DMS53 treated with DMSO at 0.1 percent for 48 hours (cell line): ENCODE results near the gene TM9SF3.

ENCODE experiments used
- DNase-seq: peaks from one replicate; lab custom pipeline; 2025; ENCODE audit not compliant: unreplicated experiment; lab: John Stamatoyannopoulos, UW

Gene TM9SF3

DNA sequence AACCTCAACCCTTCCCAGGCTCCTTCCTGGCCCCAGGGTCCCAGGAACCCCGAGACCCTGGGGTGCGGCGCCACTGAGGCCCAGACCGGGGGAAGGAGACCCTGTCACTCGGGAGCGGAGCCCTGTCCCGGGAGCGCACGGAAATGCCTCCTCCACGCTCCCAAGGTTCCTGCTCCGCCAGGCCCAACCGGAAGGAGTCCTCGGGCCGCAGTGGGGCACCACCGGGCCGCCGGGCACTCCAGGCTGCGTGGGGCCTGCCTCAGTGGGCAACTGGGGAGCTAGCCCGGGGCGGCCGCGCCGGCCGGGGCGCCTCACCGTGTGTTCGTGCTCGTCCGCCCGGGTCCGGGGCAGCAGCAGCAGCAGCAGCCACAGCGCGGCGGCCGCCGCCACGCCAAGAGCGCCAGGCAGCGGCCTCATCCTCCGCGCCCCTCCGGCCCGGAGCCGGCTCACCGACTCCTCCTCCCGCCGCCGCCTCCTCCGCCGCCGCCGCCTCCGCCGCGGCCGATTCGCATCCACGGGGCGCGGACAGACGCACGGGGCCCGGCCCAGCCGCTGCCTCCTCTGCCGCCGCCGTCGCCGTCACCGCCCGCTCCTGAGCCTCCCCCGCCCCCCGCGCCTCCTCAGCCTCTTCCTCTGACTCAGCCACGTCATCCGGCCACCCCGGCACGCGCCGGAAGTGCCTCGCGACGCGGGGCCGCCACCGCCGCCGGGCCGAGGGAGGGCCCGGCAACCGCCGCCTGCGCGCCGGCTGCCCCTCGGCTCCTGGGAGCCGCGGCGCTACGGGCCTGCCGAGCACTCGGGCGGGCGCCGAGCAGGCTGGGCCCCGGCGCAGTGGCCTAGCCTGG lies at the start of gene TM9SF3:
Gene TM9SF3, minus strand, starts transcription at position 594 of the 845 bp plus-strand sequence. Its CDS starts 177 bp downstream, at position 417.
- peak; percentile 61 for DNase-seq

- no peak for DNase-seq
Measured at GRCh38 chr10:96636551-96636950, 49.7 kb upstream of the TM9SF3 start.

DNA sequence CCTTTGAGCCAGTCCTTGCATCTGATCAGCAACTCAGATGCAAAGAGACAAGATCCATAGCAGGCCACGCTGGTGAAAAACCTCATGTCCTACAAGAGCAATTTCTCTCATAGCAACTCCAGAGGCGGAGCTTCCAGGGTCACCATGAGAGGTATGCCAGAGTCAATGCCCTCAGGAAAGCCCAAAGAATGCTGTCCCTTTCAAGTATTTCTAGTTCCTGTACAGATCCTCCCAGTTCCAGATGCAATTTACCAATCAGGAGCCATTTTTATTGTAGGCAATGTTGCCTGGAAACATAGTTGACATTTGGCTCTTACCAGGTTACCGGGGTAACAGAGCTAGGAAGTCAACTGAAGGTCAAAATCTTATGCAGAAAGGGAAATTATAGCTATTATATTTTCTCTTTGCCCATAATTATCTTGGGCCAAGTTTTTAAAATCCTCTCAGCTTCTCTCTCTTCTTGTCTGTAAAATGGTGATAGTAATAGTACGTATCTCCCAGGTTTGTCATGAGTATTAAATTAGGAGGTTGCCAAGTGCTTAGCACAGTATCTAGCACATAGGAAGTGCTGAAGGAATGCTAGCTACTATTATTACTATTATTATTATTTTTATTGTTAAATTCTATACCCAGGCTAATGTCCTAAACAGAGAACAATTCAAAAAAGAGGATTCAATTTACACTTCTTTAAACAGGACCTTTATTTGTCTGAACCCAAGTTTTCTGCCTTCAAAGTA lies 46.3 kb upstream of the TM9SF3 start:
- DNase-seq, result peak; percentile 72

- DNase-seq, result no peak
Measured at GRCh38 chr10:96627292-96627691, 40.5 kb upstream of the TM9SF3 start.

DNA sequence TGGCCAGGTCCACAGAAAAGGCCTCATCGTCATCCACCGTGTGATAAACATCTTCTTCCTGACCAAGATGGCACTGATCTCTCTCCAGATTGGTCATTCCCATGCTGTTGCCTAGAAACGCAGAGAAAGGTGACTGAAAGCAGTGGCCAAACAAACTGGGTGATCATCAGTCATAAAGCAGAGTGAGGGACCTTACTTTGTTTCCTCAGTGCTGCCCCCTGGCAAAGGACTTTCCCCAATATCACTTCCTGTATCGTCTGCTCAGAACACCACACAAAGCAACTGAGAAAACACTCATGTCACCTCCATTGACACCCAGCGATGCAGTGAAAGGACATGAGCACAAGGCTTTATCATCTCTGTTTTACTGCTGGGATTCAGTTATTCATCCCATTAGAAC lies 40.0 kb upstream of the TM9SF3 start:
- DNase-seq, result no peak

- DNase-seq, result no peak
Measured at GRCh38 chr10:96625173-96625572, 38.4 kb upstream of the TM9SF3 start.

DNA sequence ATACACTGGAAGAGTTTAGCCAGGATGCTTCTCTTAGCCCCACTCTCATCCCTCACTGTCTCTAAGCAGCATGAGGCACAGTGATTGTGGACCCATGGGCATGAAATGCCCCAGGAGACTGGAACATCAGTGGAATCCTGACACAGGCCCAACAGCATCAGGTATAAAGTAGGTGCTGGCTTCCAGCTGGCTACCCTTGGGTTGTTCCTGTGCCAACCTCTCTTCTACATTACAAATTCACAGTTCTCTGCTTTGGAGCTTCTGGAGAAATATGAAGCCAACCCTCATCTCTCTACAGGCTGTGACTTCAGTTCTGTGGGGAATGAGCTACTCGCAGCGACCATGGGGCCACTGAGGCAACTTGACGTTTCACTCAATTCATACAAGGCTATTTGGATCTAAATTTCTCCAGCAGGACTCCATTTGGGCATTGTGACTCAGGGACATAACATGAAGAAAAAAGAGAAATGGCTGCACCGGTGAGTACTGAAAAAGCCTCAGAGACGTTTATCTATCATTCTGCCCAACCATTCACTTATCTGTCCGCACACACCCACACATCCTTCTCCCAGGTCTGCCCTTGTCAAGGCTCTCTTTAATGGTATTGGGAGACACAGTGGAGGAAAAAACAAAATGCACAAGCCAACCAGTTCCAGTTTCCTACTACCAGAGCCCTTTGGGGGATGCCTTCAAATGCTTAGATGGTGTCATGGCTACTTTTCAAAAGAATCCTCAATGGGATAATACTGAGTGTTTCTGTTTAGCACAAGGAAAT lies 35.4 kb upstream of the TM9SF3 start:
- DNase-seq, result no peak

GRCh38 chr10:96619796-96620773 lies 33.3 kb upstream of the TM9SF3 start:
- DNase-seq, result peak; percentile 41

- no peak for DNase-seq
Measured at GRCh38 chr10:96619120-96619519, 32.3 kb upstream of the TM9SF3 start.

DNA sequence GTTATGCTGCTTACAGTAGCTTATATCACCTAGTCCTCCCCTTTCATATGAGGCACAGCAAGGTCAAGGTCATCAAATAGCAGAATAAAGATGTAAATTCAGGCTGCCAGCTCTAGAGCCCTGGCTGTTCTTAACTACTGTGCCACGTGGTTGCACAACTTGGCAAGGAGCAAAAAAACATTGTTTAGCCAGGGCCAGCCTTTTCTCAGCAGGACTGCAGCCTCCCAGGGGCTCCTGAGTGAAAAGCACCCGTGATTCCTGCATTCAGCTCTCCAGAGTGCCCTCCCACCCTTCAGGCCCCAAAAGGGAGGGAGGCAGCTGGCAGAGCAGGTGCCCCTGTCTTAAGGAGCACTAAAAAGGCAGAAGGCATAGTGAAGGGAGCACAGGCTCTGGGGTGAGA lies 31.8 kb upstream of the TM9SF3 start:
- DNase-seq, result no peak

DNA sequence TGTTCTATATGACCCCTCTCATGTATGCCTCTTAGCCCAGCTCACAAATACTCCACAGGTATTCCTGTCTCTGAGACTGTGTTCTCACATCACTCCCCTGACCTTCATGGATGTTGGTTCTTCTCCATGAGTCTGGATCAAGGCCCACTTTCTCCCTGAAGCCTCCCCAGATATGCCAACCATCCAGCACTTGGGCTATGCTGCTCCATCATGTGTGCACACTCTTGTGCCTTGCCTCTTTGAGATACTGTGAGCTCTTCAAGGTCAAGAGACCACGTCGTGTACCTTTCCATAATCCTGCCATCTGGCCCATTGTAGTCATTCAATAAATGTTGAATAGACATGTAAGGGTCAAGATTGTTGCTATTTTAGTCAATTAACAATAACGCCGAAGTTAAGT lies 30.1 kb upstream of the TM9SF3 start:
- DNase-seq, result no peak

GRCh38 chr10:96614515-96614914 lies 27.7 kb upstream of the TM9SF3 start:
- DNase-seq, result peak; percentile 87

- no peak for DNase-seq
Measured at GRCh38 chr10:96613576-96613975, 26.8 kb upstream of the TM9SF3 start.

GRCh38 chr10:96612055-96612830 lies 25.4 kb upstream of the TM9SF3 start:
- no peak for DNase-seq

GRCh38 chr10:96610817-96611216 lies 24.0 kb upstream of the TM9SF3 start:
- DNase-seq, result no peak

DNA sequence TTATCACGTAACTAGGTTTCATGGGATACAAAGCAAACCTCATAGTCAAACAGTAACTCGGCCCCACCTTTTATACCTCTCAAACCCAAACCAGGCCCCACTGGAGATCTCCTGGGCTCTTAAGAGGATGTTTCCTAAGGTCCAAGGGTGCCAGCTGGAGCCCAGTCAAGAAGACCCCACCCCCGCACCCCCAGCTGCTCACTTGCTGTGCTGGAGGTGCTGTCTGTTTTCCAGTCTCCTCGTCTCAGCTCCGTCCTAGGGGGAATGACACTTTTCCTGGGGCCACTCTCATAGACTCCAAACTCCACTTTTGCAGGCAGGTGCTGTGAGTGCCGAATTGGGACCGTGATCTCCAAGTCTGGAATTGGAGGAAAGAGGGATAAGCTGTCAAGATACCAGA lies 22.7 kb upstream of the TM9SF3 start:
- no peak for DNase-seq

GRCh38 chr10:96608805-96609204 lies 22.0 kb upstream of the TM9SF3 start:
- no peak for DNase-seq

- DNase-seq, result no peak
Measured at GRCh38 chr10:96608262-96608661, 21.4 kb upstream of the TM9SF3 start.

- no peak for DNase-seq
Measured at GRCh38 chr10:96606946-96607345, 20.1 kb upstream of the TM9SF3 start.

DNA sequence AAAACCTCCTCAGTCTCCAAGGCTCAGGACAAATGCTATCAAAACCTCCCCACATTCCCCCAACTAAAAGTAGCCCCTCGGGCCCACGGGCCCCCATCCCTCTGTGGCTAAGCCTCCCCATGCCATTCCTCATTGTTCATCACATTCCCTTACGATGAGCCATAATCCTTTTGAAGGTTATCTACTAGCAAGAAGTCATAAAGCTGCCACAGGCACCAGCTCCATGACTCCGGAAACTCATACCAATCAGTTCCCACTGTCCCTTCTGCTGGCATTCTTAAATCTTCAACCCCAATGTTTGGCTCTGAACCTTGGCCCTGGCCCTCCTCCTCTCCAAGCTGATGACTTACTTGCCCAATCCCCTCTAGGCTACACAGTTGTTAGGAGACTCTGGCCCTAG lies 19.4 kb upstream of the TM9SF3 start:
- no peak for DNase-seq
